Esophagus squamous epithelium (tissue), 4 donors: ENCODE data around the gene WDR64.

Experiments used
- POLR2A ChIP-seq, 4 donors: fragments of 450-650 bp; IDR thresholded peaks; one replicate each; pipeline ENCODE4 v1.6.1; 2017; ENCODE audit warnings: antibody characterized with exemption in 4 of 4, mild to moderate bottlenecking in 4 of 4, moderate library complexity in 3 of 4
- TF ChIP-seq, protein P1 (sequence below), 6 experiments: fragments of 450-650 bp in 4 of 6; fragments of 200-600 bp in 2 of 6; sonication (generic) in 2 of 6; IDR thresholded peaks; one replicate each; pipeline ENCODE4 v1.5.1; 2016 to 2019; ENCODE audit warnings: antibody characterized with exemption in 6 of 6, mild to moderate bottlenecking in 4 of 6, moderate library complexity in 4 of 6

GRCh38 chr1:241733899-241734298, 81.8 kb downstream of the WDR64 start:
- TF ChIP-seq POLR2A (IDR thresholded peaks at IDR 0.05): no peak
- TF ChIP-seq, protein P1, sequence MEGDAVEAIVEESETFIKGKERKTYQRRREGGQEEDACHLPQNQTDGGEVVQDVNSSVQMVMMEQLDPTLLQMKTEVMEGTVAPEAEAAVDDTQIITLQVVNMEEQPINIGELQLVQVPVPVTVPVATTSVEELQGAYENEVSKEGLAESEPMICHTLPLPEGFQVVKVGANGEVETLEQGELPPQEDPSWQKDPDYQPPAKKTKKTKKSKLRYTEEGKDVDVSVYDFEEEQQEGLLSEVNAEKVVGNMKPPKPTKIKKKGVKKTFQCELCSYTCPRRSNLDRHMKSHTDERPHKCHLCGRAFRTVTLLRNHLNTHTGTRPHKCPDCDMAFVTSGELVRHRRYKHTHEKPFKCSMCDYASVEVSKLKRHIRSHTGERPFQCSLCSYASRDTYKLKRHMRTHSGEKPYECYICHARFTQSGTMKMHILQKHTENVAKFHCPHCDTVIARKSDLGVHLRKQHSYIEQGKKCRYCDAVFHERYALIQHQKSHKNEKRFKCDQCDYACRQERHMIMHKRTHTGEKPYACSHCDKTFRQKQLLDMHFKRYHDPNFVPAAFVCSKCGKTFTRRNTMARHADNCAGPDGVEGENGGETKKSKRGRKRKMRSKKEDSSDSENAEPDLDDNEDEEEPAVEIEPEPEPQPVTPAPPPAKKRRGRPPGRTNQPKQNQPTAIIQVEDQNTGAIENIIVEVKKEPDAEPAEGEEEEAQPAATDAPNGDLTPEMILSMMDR (IDR thresholded peaks at IDR 0.05): no peak
